Prostate gland (tissue), 2 donors: ENCODE results near the gene TMEM221.
"Not testable (repeated sequence)": the region's sequence is repeated elsewhere in the genome, so short reads cannot be mapped to it uniquely, and the experiment has no call there.

Source experiments
- CTCF ChIP-seq, 4 experiments: fragments of 200-600 bp in 2 of 4; fragments of 450-650 bp in 2 of 4; sonication (generic) in 2 of 4; IDR thresholded peaks; 1 replicate in 3 of 4; 2 replicates in 1 of 4; pipeline ENCODE4 v1.5.1; 2016 to 2019; ENCODE audit warnings: antibody characterized with exemption in 4 of 4, mild to moderate bottlenecking in 2 of 4, moderate library complexity in 2 of 4
- POLR2A ChIP-seq: fragments of 450-650 bp; IDR thresholded peaks from one replicate; pipeline ENCODE4 v1.6.1; 2016; ENCODE audit warnings: antibody characterized with exemption, mild to moderate bottlenecking
- POLR2AphosphoS5 ChIP-seq: sonication (generic); formaldehyde crosslinking; IDR thresholded peaks from one replicate; pipeline ENCODE4 v1.6.1; 2017; ENCODE audit warnings: antibody characterized with exemption

GRCh38 chr19:17475011-17475540, 26.6 kb upstream of the TMEM221 start:
- not testable (repeated sequence) for TF ChIP-seq CTCF (IDR thresholded peaks at IDR 0.05); POLR2A; POLR2AphosphoS5
